Activated naive CD4-positive, alpha-beta T cell treated with anti-CD3 and anti-CD28 coated beads for 36 hours (primary cell): Measurements from ENCODE around the gene NPTN. TPM values are rescaled to one million over a fixed set of nuclear protein-coding genes. Genes with fewer than 3 reads are reported as not detected.

Experiments used
- CTCF ChIA-PET: fragments of 350-600 bp; sonication (Branson Sonifier 250); formaldehyde crosslinking; loops from one replicate; lab custom pipeline; 2021; ENCODE audit warnings: antibody characterized with exemption; lab: Charles Lee
- DNase-seq: peaks from one replicate; pipeline ENCODE4 v3.0.0-alpha.2; 2020
- H3K27ac Mint-ChIP-seq: one replicate; pipeline ENCODE4 v1.8.0; 2021; ENCODE audit warnings: mild to moderate bottlenecking, mixed read lengths
- H3K27me3 Mint-ChIP-seq: one replicate; pipeline ENCODE4 v1.8.0; 2021; ENCODE audit warnings: low read depth, mixed read lengths
- H3K36me3 Mint-ChIP-seq: one replicate; pipeline ENCODE4 v1.8.0; 2021; ENCODE audit warnings: low read depth, mixed read lengths
- H3K4me1 Mint-ChIP-seq: one replicate; pipeline ENCODE4 v1.8.0; 2021; ENCODE audit warnings: low read depth, mixed read lengths
- H3K4me3 Mint-ChIP-seq: one replicate; pipeline ENCODE4 v1.8.0; 2021; ENCODE audit warnings: mild to moderate bottlenecking, moderate library complexity, mixed read lengths
- H3K9me3 Mint-ChIP-seq: one replicate; pipeline ENCODE4 v1.8.0; 2021; ENCODE audit warnings: mixed read lengths
- intact Hi-C: fragments of 100-400 bp; cut with micrococcal nuclease; formaldehyde crosslinking; loops from one replicate; pipeline ENCODE4 v1.15.1; 2023
- total RNA-seq, 2 experiments: library from RNA; stranded (reverse); gene quantifications; one replicate each; pipeline ENCODE4 v1.2.3, GENCODE V29; 2021

Gene NPTN
- total RNA-seq, 2 experiments from 2014 or later, result 20.8 to 22.8 TPM

GRCh38 chr15:73631915-73632669, 1.1 kb downstream of the NPTN start:
- CTCF ChIA-PET, result interaction anchor here (3.1 to 14.8 kb wide), 2 partner anchors 25 to 69 kb away, joined by 14 to 414 read pairs; no protein-coding TSS in a partner anchor
- Mint-ChIP-seq H3K4me3 (peak overlapping the region; percentile 78), H3K9me3 (no peaks in the 10 kb centered on the region), H3K36me3 (no peaks in the 10 kb centered on the region), H3K27me3 (peaks cover 6% of the 10 kb centered on the region), H3K27ac (no peak overlapping the region), H3K4me1 (peaks cover 55% of the 10 kb centered on the region)
- peak; percentile 25 for DNase-seq
- intact Hi-C loops, result loop anchor here (5.0 to 10.0 kb wide), 3 partner anchors 580 to 1517 kb away; partner anchors contain the start of genes ARIH1, MYO9A, NEO1 and SENP8

DNA sequence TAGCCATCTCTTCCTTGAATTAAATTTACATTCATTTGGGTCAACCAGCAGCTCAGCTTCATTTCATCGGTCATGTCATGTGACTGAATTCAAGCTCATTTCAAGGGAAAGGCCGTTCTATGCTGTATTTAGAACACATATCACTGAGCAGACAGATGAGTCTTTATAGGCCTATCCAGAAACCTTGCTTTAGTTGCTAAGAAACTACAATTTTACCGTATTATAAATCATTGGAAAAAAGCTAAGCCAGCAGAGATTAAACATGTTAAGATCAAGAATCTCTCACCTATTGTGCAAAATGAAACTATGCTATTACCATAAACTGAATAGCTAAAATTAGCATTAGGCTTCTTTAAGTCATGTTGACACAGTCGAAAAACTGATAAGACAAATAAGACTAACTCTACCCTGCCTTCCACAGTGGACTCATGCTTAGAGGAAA, 2.2 kb downstream of the NPTN start:
- Mint-ChIP-seq H3K9me3 (no peaks in the 10 kb centered on the region), H3K27ac (no peak overlapping the region), H3K27me3 (no peaks in the 10 kb centered on the region), H3K4me1 (peaks cover 57% of the 10 kb centered on the region), H3K4me3 (peak overlapping the region; percentile 19), H3K36me3 (no peaks in the 10 kb centered on the region)
- CTCF ChIA-PET, result interaction anchor here (1.3 to 14.8 kb wide), 4 partner anchors 29 to 76 kb away, joined by 3 to 414 read pairs (median 5); no protein-coding TSS in a partner anchor
- intact Hi-C loops, result loop anchor here (5.0 to 10.0 kb wide), 3 partner anchors 579 to 1516 kb away; partner anchors contain the start of genes ARIH1, MYO9A, NEO1 and SENP8
- DNase-seq, result no peak

DNA sequence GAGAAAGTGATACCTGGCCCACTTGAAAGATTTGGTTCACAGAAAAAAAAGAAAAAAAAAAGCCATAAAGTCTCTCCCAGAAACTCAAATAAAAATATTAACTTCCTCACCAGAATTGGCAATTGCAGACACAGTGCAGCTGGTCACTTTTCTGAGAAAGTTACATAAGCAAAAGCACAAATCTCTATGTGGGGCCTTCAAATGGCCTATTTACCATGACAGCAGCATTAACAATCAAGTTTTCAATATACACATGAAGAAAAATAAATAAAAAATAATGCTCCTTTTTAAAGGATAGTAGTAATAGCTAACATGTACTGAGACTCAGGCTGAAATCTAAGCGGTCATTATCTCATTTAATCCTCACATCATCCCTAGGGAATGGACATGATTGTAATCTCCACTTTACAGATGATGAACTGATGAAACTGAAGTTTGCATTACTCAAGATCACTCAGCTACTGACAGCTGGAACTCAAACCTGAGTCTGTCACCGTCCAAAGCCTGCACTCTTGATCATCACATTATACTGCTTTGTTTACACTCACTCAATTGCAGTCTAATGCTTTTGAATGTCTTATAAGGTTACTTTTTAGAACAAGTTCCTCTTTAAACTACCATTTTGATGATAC, 3.3 kb downstream of the NPTN start:
- peaks cover 58% of the 10 kb centered on the region for H3K4me1 Mint-ChIP-seq
- H3K27ac Mint-ChIP-seq, result no peak overlapping the region
- DNase-seq, result no peak
- no peaks in the 10 kb centered on the region for H3K9me3 Mint-ChIP-seq
- no peaks in the 10 kb centered on the region for H3K36me3 Mint-ChIP-seq
- CTCF ChIA-PET, result interaction anchor here (1.3 to 14.8 kb wide), 4 partner anchors 28 to 75 kb away, joined by 3 to 414 read pairs (median 5); no protein-coding TSS in a partner anchor
- H3K27me3 Mint-ChIP-seq, result no peaks in the 10 kb centered on the region
- intact Hi-C loops, result loop anchor here (5.0 to 10.0 kb wide), 3 partner anchors 578 to 1515 kb away; partner anchors contain the start of genes ARIH1, MYO9A, NEO1 and SENP8
- H3K4me3 Mint-ChIP-seq, result no peak overlapping the region

DNA sequence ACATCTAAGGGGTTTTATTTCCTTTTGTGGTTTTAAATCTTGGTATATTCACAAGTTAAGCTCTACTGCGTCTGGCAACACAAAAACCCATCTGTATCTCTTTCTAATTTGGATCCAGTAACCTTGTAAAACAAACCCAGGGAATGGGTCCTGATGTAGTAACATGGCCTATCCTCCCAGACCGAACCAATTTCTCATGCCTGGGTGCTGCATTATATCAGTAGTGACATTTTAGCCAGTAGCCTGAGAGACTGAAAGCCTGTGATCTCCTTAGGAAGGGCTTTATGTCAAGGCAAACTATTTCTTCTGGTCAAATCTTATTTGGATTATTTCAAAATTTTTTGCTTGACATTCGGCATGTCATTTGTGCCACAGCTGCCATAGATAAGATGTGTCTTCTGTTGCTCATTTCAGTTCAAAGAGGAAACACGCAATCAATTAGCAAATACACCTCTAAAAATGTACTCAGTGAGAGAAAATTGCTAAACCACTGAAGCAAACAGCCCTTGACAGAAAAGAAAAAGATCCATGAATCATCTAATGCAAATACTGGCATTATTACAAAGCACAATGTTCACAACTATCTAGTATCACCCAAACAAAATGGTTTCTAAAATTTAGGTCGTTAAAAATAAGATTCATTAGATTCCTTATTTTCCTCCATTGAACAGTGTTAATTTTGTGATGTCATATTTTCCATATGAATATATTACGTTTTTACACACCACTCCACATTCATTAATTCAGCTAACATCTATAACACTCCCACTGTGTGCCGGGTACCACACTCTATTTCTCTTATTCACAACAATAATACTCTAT, 4.0 kb downstream of the NPTN start:
- Mint-ChIP-seq H3K4me3 (no peak overlapping the region), H3K9me3 (no peaks in the 10 kb centered on the region), H3K27ac (no peak overlapping the region), H3K27me3 (no peaks in the 10 kb centered on the region), H3K36me3 (no peaks in the 10 kb centered on the region), H3K4me1 (peaks cover 57% of the 10 kb centered on the region)
- DNase-seq, result no peak
- CTCF ChIA-PET, result interaction anchor here (1.3 to 14.8 kb wide), 3 partner anchors 27 to 72 kb away, joined by 3 to 414 read pairs (median 6); no protein-coding TSS in a partner anchor
- intact Hi-C loops, result no loop called here

GRCh38 chr15:73628102-73628501, 5.1 kb downstream of the NPTN start:
- Mint-ChIP-seq H3K36me3 (no peaks in the 10 kb centered on the region), H3K27me3 (no peaks in the 10 kb centered on the region), H3K9me3 (no peaks in the 10 kb centered on the region), H3K4me1 (peaks cover 54% of the 10 kb centered on the region), H3K4me3 (no peak overlapping the region), H3K27ac (no peak overlapping the region)
- intact Hi-C loops, result no loop called here
- CTCF ChIA-PET, result interaction anchor here (1.3 kb wide), 1 partner anchor 8 kb away, joined by 6 read pairs; no protein-coding TSS in a partner anchor
- no peak for DNase-seq

- CTCF ChIA-PET, result no interaction called here
- no peaks in the 10 kb centered on the region for H3K27me3 Mint-ChIP-seq
- peaks cover 51% of the 10 kb centered on the region for H3K4me1 Mint-ChIP-seq
- no peaks in the 10 kb centered on the region for H3K36me3 Mint-ChIP-seq
- H3K27ac Mint-ChIP-seq, result no peak overlapping the region
- DNase-seq, result no peak
- H3K4me3 Mint-ChIP-seq, result no peak overlapping the region
- no peaks in the 10 kb centered on the region for H3K9me3 Mint-ChIP-seq
- intact Hi-C loops, result no loop called here
Measured at GRCh38 chr15:73626072-73626471, 7.1 kb downstream of the NPTN start.

DNA sequence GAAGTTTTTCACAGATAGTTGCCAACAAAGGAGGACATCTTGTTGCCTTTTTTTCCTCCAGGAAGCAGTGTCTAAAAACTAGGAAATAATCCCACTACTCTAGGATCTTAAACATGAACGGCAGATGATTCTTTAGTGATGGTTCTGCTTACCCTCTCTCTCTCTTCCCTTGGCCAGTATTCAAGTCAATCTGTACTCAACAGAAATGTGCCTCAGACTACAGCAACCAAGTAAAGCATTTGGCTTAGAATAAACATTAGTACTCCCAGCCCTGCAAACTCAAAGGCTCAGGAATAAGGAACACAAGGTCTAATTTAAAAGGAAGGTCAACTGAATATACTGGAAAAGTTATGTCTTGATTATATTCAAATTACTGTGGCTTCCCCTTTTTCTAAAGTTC, 8.7 kb downstream of the NPTN start:
- Mint-ChIP-seq H3K36me3 (no peaks in the 10 kb centered on the region), H3K9me3 (no peaks in the 10 kb centered on the region), H3K4me1 (peaks cover 50% of the 10 kb centered on the region), H3K27me3 (no peaks in the 10 kb centered on the region), H3K4me3 (no peak overlapping the region), H3K27ac (no peak overlapping the region)
- no peak for DNase-seq
- CTCF ChIA-PET, result interaction anchor here (3.1 kb wide), 1 partner anchor 11 kb away, joined by 26 read pairs; no protein-coding TSS in a partner anchor
- intact Hi-C loops, result no loop called here

GRCh38 chr15:73621286-73621826, 11.8 kb downstream of the NPTN start:
- intact Hi-C loops, result no loop called here
- CTCF ChIA-PET, result interaction anchor here (1.0 kb wide), 1 partner anchor 15 kb away, joined by 4 read pairs; no protein-coding TSS in a partner anchor
- no peak for DNase-seq
- no peaks in the 10 kb centered on the region for H3K36me3 Mint-ChIP-seq
- H3K27me3 Mint-ChIP-seq, result no peaks in the 10 kb centered on the region
- H3K4me3 Mint-ChIP-seq, result no peak overlapping the region
- H3K4me1 Mint-ChIP-seq, result peaks cover 47% of the 10 kb centered on the region
- H3K27ac Mint-ChIP-seq, result no peak overlapping the region
- no peaks in the 10 kb centered on the region for H3K9me3 Mint-ChIP-seq

DNA sequence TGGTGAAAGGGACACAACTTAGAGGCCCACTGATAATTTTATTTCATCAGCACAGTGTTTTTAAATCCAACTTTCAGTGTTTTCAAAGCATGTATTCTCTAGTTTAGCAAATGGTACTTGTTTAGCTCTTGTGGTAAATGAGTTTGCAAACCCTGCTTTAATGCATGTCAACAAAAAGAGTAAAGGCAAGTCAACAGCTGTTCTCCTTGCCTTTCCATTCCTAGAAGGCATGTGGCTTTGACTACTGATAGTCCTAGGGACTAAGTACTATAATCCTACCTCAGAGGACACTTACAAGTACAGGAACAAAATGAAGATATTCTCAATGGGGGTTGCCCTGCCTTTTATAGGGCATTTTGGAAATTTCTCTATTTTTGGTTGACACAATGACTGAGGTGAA, 13.1 kb downstream of the NPTN start:
- intact Hi-C loops, result no loop called here
- H3K27ac Mint-ChIP-seq, result no peak overlapping the region
- no peaks in the 10 kb centered on the region for H3K9me3 Mint-ChIP-seq
- CTCF ChIA-PET, result interaction anchor here (1.0 to 3.6 kb wide), 2 partner anchors 16 to 17 kb away, joined by 4 to 19 read pairs; no protein-coding TSS in a partner anchor
- H3K4me1 Mint-ChIP-seq, result peaks cover 45% of the 10 kb centered on the region
- H3K36me3 Mint-ChIP-seq, result no peaks in the 10 kb centered on the region
- H3K27me3 Mint-ChIP-seq, result no peaks in the 10 kb centered on the region
- no peak overlapping the region for H3K4me3 Mint-ChIP-seq
- no peak for DNase-seq

GRCh38 chr15:73617913-73618312, 15.3 kb downstream of the NPTN start:
- Mint-ChIP-seq H3K9me3 (no peaks in the 10 kb centered on the region), H3K4me3 (no peak overlapping the region), H3K4me1 (peaks cover 43% of the 10 kb centered on the region), H3K27ac (no peak overlapping the region), H3K27me3 (no peaks in the 10 kb centered on the region), H3K36me3 (no peaks in the 10 kb centered on the region)
- no peak for DNase-seq
- intact Hi-C loops, result no loop called here
- CTCF ChIA-PET, result interaction anchor here (0.6 to 3.6 kb wide), 3 partner anchors 10 to 392 kb away, joined by 4 to 19 read pairs (median 5); no protein-coding TSS in a partner anchor

DNA sequence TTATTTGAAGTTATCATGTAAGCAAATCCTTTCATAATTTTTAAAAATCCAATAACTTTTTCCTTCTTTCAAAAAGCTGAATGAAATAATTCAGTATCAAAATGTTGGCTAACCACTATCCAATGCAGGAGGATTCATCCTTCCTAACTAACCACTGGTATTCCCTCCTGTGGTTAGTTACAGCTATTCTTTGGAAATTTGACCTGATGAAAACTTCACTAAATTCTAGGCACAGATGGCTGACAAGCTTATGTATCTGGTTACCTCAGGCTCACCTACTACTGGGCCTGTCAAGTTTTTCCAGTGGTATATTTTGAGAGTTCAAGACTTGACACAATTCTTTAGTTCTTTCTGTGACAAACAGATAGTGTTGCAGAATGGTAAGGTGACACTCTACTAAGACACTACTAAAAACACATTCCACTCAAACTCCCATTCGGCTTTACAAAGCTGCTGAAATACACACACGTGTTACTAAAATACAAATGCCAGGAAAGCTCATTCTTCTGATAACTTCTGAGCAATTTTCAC, 15.8 kb downstream of the NPTN start:
- no peaks in the 10 kb centered on the region for H3K9me3 Mint-ChIP-seq
- no peak for DNase-seq
- no peak overlapping the region for H3K4me3 Mint-ChIP-seq
- H3K36me3 Mint-ChIP-seq, result no peaks in the 10 kb centered on the region
- intact Hi-C loops, result no loop called here
- no peaks in the 10 kb centered on the region for H3K27me3 Mint-ChIP-seq
- H3K4me1 Mint-ChIP-seq, result peaks cover 45% of the 10 kb centered on the region
- H3K27ac Mint-ChIP-seq, result no peak overlapping the region
- CTCF ChIA-PET, result interaction anchor here (0.6 to 3.6 kb wide), 4 partner anchors 9 to 392 kb away, joined by 4 to 19 read pairs (median 5); no protein-coding TSS in a partner anchor
